SU-DHL-6 (cell line): Measurements from ENCODE around the gene ADGRG4.
"Not testable (repeated sequence)": the region's sequence is repeated elsewhere in the genome, so short reads cannot be mapped to it uniquely, and the experiment has no call there.

Experiments
- H2AFZ ChIP-seq: fragments of 200-600 bp; sonication (generic); 2 replicates; pipeline ENCODE4 v1.6.1; 2014; ENCODE audit warnings: low read depth, mild to moderate bottlenecking, moderate library complexity, mixed read lengths, antibody characterized with exemption, low read length; ENCODE audit not compliant: severe bottlenecking
- H3F3A ChIP-seq: fragments of 200-600 bp; shearing (Covaris generic); 2 replicates; pipeline ENCODE4 v1.6.0; 2016; ENCODE audit warnings: antibody characterized with exemption, mild to moderate bottlenecking; ENCODE audit not compliant: insufficient read depth
- H3K27ac ChIP-seq: fragments of 200-600 bp; sonication (generic); 2 replicates; pipeline ENCODE4 v1.5.1; 2016; ENCODE audit warnings: low read depth, mild to moderate bottlenecking, low read length, moderate library complexity, mixed read lengths
- H3K27me3 ChIP-seq: fragments of 200-600 bp; sonication (generic), shearing (Covaris generic); 2 replicates; pipeline ENCODE4 v1.6.0; 2014; ENCODE audit warnings: mild to moderate bottlenecking, low read length
- H3K36me3 ChIP-seq: fragments of 200-600 bp; sonication (generic); 2 replicates; pipeline ENCODE4 v1.6.1; 2014; ENCODE audit warnings: mild to moderate bottlenecking, low read length, mixed read lengths
- H3K4me2 ChIP-seq: fragments of 300-600, 200-600 bp; shearing (Covaris generic), sonication (generic); 2 replicates; pipeline ENCODE4 v1.6.0; 2014; ENCODE audit warnings: low read length, low read depth, mild to moderate bottlenecking; ENCODE audit not compliant: poor library complexity, severe bottlenecking
- H3K4me3 ChIP-seq: fragments of 200-600 bp; sonication (generic); 2 replicates; pipeline ENCODE4 v1.5.1; 2014; ENCODE audit warnings: antibody characterized with exemption, low read length, mild to moderate bottlenecking, mixed read lengths; ENCODE audit not compliant: insufficient read depth, poor library complexity, severe bottlenecking
- H3K79me2 ChIP-seq: fragments of 200-600 bp; sonication (generic); 2 replicates; pipeline ENCODE4 v1.6.1; 2014; ENCODE audit warnings: mild to moderate bottlenecking, low read length, moderate library complexity; ENCODE audit not compliant: insufficient read depth
- H3K9ac ChIP-seq: fragments of 200-600 bp; sonication (generic); 2 replicates; pipeline ENCODE4 v1.7.0; 2014; ENCODE audit warnings: mild to moderate bottlenecking, low read length
- H3K9me2 ChIP-seq: fragments of 200-600 bp; sonication (generic); replicated peaks from 2 replicates; pipeline ENCODE4 v1.6.1; 2014; ENCODE audit warnings: low read length; ENCODE audit not compliant: insufficient read depth
- H3K9me3 ChIP-seq: fragments of 200-600 bp; sonication (generic); 2 replicates; pipeline ENCODE4 v1.6.1; 2014; ENCODE audit warnings: low read length, mixed read lengths; ENCODE audit not compliant: insufficient read depth
- H4K20me1 ChIP-seq: fragments of 200-600 bp; sonication (generic); 2 replicates; pipeline ENCODE4 v1.6.1; 2014; ENCODE audit warnings: low read depth, mild to moderate bottlenecking, antibody characterized with exemption, low read length, moderate library complexity, mixed read lengths
- EZH2phosphoT487 ChIP-seq: fragments of 200-600 bp; sonication (generic), shearing (Covaris generic); conservative IDR thresholded peaks from 2 replicates; pipeline ENCODE4 v1.6.1; 2018; ENCODE audit warnings: mild to moderate bottlenecking, antibody characterized with exemption, low read length, moderate library complexity, mixed read lengths
- TF ChIP-seq, protein P1 (sequence below): fragments of 200-600 bp; sonication (generic); IDR thresholded peaks from one replicate; pipeline ENCODE4 v1.5.1; 2017; ENCODE audit warnings: antibody characterized with exemption, mild to moderate bottlenecking, low read length, moderate library complexity; ENCODE audit not compliant: insufficient read depth, poor library complexity, severe bottlenecking

ADGRG4 gene

DNA sequence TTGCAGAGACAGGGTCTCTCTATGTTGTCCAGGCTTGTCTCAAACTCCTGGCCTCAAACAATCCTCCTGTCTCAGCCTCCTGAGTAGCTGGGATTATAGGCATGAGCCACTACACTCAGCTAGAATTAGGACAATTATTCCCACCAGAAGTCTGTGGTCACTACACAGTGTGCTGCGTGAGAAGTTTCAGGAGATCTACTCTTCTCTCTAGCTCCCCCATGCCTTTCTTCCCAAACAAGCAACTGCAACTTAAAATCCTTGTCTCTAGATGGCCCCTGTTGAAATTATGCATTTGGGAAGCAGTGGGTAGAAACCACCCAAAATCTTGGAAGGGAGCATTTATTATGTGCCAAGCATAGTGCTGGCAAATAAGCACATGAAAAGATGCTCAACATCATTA lies 28.4 kb upstream of the ADGRG4 start:
- Histone ChIP-seq H3K27me3 (no peaks in the 10 kb centered on the region), H3K9me2 (no peaks in the 10 kb centered on the region), H3K9me3 (no peaks in the 10 kb centered on the region), H4K20me1 (no peaks in the 10 kb centered on the region), H3K4me3 (no peak overlapping the region), H3K27ac (no peak overlapping the region), H3K9ac (no peak overlapping the region), H3K4me2 (no peak overlapping the region), H2AFZ (no peak overlapping the region), H3K36me3 (no peaks in the 10 kb centered on the region), H3F3A (no peaks in the 10 kb centered on the region), H3K79me2 (no peaks in the 10 kb centered on the region)
- TF ChIP-seq, protein P1, sequence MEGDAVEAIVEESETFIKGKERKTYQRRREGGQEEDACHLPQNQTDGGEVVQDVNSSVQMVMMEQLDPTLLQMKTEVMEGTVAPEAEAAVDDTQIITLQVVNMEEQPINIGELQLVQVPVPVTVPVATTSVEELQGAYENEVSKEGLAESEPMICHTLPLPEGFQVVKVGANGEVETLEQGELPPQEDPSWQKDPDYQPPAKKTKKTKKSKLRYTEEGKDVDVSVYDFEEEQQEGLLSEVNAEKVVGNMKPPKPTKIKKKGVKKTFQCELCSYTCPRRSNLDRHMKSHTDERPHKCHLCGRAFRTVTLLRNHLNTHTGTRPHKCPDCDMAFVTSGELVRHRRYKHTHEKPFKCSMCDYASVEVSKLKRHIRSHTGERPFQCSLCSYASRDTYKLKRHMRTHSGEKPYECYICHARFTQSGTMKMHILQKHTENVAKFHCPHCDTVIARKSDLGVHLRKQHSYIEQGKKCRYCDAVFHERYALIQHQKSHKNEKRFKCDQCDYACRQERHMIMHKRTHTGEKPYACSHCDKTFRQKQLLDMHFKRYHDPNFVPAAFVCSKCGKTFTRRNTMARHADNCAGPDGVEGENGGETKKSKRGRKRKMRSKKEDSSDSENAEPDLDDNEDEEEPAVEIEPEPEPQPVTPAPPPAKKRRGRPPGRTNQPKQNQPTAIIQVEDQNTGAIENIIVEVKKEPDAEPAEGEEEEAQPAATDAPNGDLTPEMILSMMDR: no peak
- TF ChIP-seq EZH2phosphoT487: no peak

DNA sequence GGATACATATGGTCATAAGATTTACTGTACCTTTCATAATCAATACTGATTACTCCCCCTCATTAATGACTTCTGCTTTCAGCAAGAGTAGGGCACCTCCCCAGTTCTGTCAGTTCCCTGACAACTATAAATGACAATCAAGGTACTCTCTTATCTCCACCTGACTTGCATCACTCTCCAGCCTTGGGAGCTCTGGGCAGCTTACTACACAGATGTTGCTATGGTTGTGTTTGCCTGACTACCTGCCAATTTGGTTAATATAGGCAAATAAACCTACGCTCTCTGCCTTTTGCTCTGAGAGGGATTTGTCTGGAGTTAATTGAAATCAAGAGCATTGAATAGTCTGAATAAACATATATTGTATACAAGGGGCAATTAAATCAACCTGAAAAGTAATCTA lies 26.8 kb upstream of the ADGRG4 start:
- H3K9ac ChIP-seq: no peak overlapping the region
- H3K79me2 ChIP-seq: no peaks in the 10 kb centered on the region
- no peak overlapping the region for H3K4me2 ChIP-seq
- no peaks in the 10 kb centered on the region for H4K20me1 ChIP-seq
- H3K4me3 ChIP-seq: no peak overlapping the region
- H3K36me3 ChIP-seq: no peaks in the 10 kb centered on the region
- H2AFZ ChIP-seq: no peak overlapping the region
- no peak overlapping the region for H3K27ac ChIP-seq
- H3K9me3 ChIP-seq: no peaks in the 10 kb centered on the region
- no peaks in the 10 kb centered on the region for H3K9me2 ChIP-seq
- H3K27me3 ChIP-seq: no peaks in the 10 kb centered on the region
- no peak for TF ChIP-seq EZH2phosphoT487
- TF ChIP-seq, protein P1: no peak
- no peaks in the 10 kb centered on the region for H3F3A ChIP-seq

DNA sequence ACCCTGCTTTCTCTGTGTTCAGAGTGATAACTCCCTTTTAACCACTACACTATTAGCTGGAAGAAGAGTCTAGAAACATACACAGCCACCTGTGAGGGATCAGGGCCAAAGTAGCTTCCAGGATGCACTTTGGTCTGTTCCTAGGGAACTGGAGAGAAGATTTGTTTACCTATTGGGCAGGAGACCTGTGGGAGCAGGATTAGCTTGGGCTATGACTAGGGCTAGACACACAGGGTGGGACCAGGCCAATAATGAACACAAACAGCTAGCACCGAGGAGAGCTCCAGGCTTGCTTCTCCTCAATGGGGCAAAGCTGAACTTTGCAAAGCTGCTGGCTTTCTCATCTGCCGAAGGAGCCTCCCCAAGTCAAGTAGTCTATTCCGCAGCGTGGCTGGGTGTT lies 25.2 kb upstream of the ADGRG4 start:
- Histone ChIP-seq H3F3A (no peaks in the 10 kb centered on the region), H3K4me2 (no peak overlapping the region), H3K27me3 (no peaks in the 10 kb centered on the region), H3K79me2 (no peaks in the 10 kb centered on the region), H3K9me2 (no peaks in the 10 kb centered on the region), H2AFZ (no peak overlapping the region), H4K20me1 (no peaks in the 10 kb centered on the region), H3K4me3 (no peak overlapping the region), H3K27ac (no peak overlapping the region), H3K9ac (no peak overlapping the region), H3K36me3 (no peaks in the 10 kb centered on the region), H3K9me3 (no peaks in the 10 kb centered on the region)
- TF ChIP-seq, protein P1: no peak
- no peak for TF ChIP-seq EZH2phosphoT487

DNA sequence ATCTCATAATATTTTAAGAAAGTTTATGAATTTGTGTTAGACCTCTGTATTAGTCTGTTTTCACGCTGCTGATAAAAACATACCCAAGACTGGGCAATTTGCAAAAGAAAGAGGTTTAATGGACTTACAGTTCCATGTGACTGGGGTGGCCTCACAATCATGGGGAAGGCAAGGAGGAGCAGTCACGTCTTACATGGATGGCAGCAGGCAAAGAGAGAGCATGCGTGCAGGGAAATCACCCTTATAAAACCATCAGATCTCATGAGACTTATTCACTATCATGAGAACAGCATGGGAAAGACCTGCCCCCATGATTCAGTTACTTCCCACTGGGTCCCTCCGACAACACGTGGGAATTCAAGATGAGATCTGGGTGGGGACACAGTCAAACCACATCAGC lies 14.4 kb upstream of the ADGRG4 start:
- not testable (repeated sequence) for H3K9me3 ChIP-seq, H3K4me3 ChIP-seq, H4K20me1 ChIP-seq

More for the DNA sequence above, 14.4 kb upstream of the ADGRG4 start:
- H3F3A ChIP-seq, H3K9ac ChIP-seq, H3K36me3 ChIP-seq, H2AFZ ChIP-seq, H3K4me2 ChIP-seq, H3K9me2 ChIP-seq, H3K79me2 ChIP-seq, H3K27ac ChIP-seq, H3K27me3 ChIP-seq: not testable (repeated sequence)
